Stimulated activated CD8-positive, alpha-beta memory T cell treated with anti-CD3 and anti-CD28 coated beads, Interleukin-4, amount 100 ng/mL, for 48 hours (primary cell): Measurements from ENCODE around the gene MELK.
"Not testable (repeated sequence)": the region's sequence is repeated elsewhere in the genome, so short reads cannot be mapped to it uniquely, and the experiment has no call there.

Source experiments
- DNase-seq: peaks from one replicate; pipeline ENCODE4 v3.0.0-alpha.2; 2020

MELK gene

DNA sequence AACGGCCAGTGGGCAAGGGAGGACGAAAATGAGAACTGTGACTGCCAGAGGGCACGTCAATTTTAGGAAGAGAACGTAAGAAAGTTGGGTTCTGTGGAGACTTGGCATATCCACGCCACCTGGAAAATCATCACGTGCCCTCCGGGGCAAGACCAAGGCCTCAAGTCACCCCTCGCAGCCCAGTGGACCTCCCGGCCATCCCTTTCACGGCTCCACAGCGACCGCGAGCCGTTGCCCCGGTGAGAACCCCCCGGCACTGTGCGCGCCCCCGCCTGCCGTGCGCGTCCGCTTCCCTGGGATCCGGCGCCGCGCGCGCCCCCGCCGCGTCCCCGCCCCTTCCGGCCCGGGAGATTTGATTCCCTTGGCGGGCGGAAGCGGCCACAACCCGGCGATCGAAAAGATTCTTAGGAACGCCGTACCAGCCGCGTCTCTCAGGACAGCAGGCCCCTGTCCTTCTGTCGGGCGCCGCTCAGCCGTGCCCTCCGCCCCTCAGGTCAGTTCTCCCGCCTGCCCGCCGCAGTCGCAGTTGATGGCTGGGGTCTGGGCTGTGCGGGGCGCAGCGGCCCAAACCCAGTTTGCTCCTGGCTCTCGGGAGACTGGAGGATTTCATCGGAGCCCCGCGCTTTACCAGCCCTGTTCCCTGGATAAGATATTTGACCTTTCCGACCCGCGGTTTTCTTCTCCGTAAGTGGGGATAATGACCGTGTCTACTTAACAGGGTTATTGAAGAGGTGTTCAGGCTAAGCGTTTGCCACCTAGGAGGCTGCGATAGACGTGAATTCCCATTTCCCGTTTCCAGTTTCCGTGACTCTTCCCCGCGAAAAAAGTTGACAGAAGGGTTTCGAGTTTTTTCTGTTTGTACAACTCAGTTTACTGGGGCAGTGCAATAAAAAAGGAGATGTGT, at the start of gene MELK:
Gene MELK (plus strand): TSS at position 381 of the 904 bp plus-strand sequence. CDS start 8,787 bp downstream, outside the sequence.
- DNase-seq = peak; percentile 94

DNA sequence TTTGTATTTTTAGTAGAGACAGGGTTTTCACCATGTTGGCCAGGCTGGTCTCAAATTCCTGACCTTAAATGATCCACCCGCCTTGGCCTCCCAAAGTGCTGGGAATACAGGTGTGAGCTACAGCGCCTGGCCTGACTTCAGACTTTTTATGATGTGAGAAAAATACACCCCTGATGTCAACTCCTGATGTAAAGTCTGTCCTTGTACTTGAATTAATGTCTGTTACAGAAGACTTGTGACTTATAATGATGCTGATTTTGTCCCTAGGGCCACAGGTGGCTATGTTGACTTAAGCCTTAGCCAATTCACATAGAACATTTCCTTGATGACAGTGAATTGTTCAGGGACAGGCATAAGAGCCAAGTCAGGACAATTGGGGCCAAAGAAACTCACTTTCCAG, 42.5 kb upstream of the MELK start:
- no peak for DNase-seq

DNA sequence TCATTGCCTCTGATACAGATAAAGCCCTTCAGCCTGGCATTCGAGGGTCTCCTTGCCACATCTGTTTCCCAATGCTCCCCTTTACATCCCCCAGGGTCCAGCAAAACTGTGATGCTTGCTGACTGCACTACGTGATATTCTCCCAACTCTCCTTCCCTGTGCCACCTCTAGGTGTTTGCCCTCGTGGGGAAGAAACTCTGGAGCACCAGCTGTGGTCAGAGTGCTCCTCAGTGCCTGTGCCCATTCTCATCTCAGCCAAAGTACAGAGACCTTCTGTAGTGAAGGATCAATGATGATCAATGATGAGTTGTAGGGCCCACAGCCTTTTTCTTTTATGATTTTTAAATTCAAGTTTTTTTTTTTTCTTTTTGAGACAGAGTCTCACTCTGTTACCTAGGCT, 40.3 kb upstream of the MELK start:
- no peak for DNase-seq

DNA sequence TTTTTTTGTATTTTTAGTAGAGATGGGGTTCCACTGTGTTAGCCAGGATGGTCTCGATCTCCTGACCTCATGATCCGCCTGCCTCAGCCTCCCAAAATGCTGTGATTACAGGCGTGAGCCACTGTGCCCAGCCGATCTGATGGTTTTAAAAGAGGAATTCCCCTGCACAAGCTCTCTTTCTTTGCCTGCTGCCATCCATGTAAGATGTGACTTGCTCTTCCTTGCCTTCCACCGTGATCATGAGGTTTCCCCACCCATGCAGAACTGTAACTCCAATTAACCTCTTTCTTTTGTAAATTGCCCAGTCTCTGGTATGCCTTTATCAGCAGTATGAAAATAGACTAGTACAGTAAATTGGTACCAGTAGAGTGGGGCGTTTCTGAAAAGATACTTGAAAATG, 39.0 kb upstream of the MELK start:
- not testable (repeated sequence) for DNase-seq

DNA sequence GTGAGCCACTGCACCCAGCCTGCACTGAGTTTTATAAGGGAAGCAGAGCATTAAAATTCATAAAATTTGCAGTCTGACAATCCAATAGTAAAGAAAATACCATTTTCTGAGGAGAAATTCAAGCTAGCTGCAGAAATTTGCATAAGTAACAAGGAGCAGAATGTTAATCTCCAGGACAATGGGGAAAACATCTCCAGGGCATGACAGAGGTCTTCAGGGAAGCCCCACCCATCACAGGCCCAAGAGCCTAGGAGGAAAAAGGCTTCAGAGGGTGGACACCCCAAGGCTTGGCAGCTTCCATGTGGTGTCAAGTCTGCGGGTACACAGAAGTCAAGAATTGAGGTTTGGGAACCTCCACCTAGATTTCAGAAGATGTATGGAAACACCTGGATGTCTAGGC, 37.6 kb upstream of the MELK start:
- no peak for DNase-seq

DNA sequence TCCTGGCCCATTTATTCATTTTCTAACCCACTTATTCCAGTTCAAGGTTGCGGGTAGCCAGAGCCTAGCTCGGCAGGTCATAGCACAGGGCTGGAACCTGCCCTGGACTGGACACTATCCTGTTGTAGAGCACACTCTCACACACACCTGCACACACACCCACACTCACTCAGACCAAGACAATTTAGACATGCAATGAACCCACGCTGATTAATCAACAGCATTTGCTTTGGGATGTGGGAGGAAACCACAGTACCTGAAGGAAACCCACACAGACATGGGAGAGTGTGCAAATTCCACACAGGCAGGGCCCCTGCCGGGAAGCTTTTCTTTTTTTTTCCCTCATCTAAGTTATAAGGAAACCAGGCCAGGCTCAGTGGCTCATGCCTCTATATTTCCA, 34.8 kb upstream of the MELK start:
- DNase-seq = no peak

DNA sequence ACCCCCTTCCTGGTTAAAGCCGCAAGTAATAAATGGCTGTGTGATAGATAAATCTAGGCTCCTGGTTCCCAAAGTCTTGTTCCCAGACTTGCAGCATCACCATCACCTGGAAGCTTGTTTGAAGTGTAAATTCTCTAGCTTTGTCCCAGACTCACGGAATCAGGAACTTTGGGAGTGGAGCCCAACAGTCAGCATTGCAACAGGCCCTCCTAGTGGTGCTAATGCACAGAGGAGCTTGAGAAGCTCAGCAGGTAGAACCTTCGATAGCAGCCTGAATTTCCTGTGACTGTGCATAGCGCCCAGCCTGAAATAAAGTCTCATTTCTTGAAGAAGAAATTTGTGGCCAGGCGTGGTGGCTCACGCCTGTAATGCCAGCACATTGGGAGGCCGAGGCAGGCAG, 30.3 kb upstream of the MELK start:
- DNase-seq = no peak

DNA sequence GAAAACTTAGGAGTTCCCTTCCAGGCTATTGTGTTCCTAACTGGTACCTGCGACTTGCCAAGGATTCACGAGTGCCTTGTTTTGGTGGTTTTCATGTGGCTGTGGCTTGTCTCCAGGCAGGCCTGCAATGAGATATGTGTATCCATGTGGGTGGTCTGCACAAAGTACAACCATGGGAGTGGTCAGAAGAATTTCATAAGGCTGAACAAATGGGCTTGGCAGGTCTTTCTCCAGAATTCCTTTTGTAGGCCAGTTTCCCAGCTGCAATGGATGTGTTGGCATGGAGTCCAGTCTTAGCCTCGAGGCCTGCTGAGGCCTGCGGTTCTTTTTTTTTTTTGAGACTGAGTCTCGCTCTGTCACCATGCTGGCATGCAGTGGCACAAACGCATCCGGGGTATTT, 28.8 kb upstream of the MELK start:
- no peak for DNase-seq

DNA sequence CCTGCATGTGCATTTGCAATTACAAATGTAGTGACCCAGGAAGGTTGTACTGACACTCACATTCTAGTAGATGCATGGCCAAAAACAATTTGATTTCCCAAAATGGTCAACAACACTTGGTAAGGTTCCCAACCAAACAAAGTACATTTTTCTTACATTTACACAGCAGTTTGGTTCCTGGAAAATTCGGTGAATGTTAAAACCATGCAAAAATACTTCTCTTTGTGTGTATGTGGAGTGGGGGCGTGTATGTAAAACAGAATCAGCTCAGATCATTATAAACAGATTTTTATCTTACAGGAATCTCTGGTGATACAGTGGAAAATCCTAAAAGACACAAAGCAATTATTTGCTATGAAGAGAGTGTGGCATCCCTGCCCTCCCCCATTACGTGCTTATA, 25.1 kb upstream of the MELK start:
- no peak for DNase-seq

DNA sequence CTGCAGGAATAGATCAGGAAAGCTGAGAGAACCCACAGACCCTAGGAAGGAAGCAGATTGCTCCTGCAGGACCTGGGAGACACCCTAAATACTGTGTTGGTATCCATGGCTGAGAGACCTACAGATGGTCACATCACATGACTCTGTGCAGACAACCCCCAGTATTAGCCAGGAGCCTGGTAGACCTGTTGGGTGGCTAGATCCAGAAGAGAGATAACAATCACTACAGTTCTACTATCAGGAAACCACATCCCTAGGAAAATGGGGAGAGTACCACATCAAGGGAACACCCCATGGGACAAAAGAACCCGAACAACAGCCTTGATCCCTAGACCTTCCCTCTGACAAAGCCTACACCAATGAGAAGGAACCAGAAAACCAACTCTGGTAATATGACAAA, 24.2 kb upstream of the MELK start:
- DNase-seq = no peak

DNA sequence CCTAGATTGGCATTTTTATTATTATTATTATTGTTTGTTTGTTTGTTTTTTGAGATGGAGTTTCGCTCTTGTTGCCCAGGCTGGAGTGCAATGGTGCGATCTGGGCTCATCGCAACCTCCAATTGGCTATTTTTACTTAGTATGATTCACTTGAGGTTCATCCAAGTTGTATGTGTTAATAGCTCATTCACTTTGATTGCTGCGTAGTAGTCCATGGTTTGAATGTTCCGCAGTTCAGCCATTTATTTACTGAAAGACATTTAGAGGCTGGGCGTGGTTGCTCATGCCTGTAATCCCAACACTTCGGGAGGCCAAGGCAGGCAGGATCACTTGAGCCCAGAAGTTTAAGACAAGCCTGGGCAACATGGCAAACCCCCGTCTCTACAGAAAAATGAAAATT, 22.6 kb upstream of the MELK start:
- no peak for DNase-seq

DNA sequence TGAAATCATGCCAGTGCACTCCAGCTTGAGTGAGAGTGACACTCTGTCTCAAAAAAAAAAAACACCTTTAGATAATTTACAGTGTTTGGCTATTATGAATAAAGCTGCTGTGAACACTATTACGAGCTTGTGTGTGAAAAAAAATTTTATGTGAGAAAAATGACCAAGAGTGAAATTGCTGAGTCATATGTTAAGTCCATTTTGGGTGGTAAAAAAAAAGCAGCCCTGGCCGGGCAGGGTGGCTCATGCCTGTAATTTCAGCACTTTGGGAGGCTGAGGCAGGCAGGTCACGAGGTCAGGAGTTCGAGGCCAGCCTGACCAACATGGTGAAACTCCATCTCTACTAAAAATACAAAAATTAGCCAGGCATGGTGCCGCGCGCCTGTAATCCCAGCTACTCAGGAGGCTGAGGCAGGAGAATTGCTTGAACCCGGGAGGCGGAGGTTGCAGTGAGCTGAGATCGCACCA, 22.0 kb upstream of the MELK start:
- DNase-seq = not testable (repeated sequence)

DNA sequence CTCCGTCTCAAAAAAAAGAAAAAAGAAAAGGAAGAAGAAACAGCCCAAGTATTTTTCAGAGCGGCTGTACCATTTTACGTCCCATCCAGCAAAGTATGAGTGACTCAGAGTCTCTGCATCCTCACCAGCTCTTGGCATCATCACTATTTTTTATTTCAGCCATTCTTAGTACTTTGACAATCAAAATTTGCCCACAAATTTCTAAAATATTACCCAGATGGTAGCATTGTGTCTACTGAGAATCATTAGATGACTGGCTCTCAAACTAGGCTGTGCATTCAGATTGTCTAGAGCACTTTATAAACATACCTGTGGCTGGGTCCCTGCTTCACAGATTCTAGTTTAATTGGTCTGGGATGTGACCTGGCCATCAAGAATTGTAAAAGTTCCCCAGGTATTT, 21.6 kb upstream of the MELK start:
- no peak for DNase-seq

DNA sequence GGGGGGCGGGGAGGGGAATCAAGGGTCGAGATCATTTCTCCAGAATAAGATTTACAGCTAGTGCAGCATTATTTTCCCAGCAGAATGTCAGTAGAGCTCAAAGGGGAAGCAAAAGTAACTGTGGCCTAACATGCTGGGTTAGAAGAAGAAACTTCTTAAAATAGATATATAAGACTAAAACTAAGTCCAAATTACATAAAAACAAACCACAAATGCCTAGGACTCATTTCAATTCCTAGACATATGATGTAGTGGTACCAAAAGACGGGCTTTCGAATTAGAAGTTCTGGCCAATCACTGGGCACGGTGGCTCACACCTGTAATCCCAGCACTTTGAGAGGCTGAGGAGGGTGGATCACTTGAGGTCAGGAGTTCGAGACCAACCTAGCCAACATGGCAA, 20.8 kb upstream of the MELK start:
- no peak for DNase-seq

DNA sequence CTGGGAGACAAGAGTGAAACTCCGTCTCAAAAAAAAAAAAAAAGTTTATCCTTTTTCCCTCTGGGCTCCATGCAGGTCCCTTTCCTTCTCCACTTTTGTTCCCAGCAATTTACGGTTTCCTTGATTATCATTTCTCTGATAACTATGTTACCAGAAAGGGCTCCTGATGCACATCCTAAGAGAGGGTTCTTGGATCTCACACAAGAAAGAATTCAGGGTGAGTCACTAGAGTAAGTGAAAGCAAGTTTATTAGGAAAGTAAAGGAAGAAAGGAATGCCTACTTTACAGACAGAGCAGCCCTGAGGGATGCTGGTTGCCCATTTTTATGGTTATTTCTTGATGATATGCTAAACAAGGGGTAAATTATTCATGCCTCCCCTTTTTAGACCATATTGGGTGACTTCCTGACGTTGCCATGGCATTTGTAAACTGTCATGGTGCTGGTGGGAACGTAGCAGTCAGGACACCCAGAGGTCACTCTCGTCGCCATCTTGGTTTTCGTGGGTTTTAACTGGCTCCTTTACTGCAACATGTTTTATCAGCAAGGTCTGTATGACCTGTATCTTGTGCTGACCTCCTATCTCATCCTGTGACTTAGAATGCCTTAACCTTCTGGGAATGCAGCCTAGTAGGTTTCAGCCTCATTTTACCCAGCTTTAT, 13.5 kb upstream of the MELK start:
- DNase-seq = no peak

DNA sequence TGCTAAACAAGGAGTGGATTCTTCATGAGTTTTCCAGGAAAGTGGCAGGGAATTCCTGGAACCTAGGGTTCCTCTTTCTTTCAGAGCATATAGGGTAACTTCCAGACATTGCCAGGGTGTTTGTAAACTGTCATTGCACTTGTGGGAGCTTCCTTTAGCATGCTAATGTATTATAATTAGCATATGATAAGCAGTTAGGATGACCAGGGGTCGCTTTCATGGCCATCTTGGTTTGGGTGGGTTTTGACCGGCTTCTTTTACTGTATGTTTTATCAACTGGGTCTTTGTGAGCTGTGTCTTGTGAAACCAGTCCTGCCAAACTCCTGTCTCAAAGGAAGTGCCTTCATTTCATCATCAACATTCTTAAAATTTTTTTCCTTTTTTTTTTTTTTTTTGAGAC, 11.9 kb upstream of the MELK start:
- DNase-seq = no peak

DNA sequence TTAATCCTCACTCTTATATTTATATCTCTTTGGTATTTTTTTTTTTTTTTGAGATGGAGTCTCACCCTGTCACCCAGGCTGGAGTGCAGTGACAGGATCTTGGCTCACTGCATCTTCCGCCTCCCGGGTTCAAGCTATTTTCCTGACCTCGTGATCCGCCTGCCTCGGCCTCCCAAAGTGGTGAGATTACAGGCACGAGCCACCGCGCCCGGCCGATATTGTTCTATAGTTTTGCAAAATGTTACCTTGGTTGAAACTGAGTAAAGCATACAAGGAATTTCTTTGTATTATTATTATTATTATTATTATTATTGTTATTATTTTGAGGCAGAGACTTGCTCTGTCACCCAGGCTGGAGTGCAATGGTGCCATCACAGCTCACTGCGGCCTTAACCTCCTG, 9.9 kb upstream of the MELK start:
- not testable (repeated sequence) for DNase-seq

DNA sequence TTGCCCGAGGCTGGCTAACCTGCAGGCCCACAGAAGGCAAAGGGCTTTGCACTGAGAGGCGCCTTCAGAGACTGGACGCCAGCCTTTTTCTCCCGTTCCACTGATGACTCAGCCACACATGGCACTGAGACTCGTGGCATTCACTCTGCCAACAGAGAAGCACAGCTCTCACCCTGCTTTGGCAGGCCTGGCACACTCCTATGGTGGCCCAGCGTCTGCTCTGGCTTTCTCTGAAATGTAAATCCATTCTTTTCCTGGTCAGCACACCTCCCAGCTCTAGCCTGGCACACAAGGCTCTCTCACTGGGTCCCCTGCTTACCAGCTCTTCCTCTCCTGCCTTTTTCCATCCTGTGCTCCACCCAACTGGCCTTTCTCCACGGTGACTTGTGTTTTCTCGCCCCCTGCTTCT, 5.9 kb upstream of the MELK start:
- DNase-seq = no peak

DNA sequence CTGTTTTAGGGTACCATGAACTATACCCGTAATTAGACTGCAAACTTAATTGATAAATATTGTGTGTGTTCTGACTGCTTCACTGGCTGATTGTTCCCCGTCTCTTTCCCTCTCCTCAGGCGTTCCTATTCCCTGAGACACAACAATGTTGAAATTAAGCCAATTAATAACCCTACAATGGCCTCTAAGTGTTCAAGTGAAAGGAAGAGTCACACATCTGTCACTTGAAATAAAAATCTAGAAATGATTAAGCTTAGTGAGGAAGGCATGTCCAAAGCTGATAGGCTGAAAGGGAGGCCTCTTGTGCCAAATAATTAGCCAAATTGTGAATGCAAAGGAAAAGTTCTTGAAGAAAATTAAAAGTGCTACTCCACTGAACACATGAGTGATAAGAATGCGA, 4.0 kb upstream of the MELK start:
- DNase-seq = not testable (repeated sequence)

DNA sequence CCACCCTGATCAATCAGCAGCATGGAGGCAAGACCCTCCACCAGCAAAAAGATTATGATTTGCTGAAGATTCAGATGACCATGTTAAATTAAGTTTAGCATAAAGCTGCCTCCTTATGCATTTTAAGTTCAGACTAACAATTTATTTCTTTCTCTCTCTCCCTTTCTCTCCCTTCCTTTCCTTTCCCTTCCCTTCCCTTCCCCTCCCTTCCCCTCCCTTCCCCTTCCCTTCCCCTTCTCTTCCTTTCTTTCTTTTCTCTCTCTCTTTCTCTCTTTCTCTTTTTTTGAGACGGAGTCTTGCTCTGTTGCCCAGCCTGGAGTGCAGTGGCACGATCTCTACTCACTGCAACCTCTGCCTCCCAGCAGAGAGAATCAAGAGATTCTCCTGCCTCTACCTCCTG, 1.4 kb upstream of the MELK start:
- no peak for DNase-seq

DNA sequence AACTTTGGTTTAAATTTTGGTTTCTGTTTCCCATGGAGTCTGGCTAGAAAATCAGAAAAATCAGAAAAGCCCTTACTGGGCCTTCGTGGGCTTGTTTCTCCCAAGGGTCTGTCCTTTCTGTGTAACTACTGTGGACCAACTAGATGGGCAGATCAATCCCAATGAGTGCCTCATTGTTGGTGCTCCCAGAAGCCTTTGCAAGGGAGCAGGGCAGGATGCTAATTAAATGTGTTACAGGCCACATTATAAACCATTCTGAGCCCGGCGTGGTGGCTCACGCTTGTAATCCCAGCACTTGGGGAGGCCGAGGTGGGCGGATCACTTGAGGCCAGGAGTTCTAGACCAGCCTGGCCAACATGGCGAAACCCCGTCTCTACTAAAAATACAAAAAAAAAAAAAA, 1.4 kb downstream of the MELK start:
- not testable (repeated sequence) for DNase-seq

DNA sequence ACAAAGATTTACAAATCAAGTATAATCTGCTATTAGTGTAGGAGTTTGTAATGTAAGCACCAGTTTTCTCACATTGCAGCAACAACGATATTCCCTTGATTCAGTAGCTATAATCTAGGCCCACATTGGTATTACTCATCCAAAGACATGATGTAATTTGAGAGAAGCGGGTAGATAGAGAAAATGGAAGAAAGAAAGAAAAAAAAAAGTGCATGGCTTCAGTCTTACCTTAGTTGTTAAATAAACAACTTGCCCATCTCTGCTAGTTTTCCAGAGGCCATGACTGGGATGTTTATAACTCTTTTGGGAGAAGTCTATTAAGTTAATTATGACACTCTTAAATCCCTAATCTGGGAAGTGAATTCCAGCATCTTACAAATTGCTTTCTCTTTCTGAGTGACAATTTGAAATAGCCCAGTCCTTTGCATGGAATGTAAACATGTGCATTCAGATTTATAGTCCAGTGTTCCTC, 2.8 kb downstream of the MELK start:
- no peak for DNase-seq

DNA sequence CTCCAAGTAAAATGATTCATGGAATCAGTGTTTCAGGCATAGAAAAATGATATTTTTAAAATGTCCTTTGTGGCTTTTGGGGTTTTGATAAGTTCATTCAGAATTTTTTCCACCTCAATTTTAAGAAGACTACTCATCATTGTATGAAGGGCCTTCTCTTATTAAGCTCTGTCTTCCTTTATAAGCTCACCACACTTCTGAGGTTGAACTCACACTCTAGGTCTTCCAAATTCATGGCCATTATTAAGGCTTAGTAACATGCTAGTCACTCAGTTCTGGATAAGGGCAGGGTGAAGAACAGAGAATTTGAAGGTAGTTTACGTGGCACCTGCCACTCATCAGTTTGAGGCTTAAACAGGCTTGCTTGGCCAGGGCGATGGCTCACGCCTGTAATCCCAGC, 4.2 kb downstream of the MELK start:
- no peak for DNase-seq
